BLaER1 treated with 17β-estradiol and CSF1 and Interleukin-3, amounts not matched to agents 10 nM and 100 nM (cell line): ENCODE data around the gene TEX55.

ENCODE experiments used
- H3K27ac ChIP-seq, 11 experiments: shearing (Covaris generic); formaldehyde crosslinking; 2 replicates each; pipeline ENCODE4 v1.8.1; 2022
- H3K27me3 ChIP-seq, 11 experiments: shearing (Covaris generic); formaldehyde crosslinking; 2 replicates each; pipeline ENCODE4 v1.8.1; 2022
- H3K36me3 ChIP-seq, 11 experiments: shearing (Covaris generic); formaldehyde crosslinking; 2 replicates each; pipeline ENCODE4 v1.8.1; 2022
- H3K4me1 ChIP-seq, 10 experiments: shearing (Covaris generic); formaldehyde crosslinking; 2 replicates each; pipeline ENCODE4 v1.8.1; 2022
- H3K4me2 ChIP-seq, 11 experiments: shearing (Covaris generic); formaldehyde crosslinking; 2 replicates each; pipeline ENCODE4 v1.8.1; 2022
- H3K4me3 ChIP-seq, 10 experiments: shearing (Covaris generic); formaldehyde crosslinking; 2 replicates each; pipeline ENCODE4 v1.8.1; 2022
- H3K9ac ChIP-seq, 11 experiments: shearing (Covaris generic); formaldehyde crosslinking; 2 replicates each; pipeline ENCODE4 v1.8.1; 2022
- H3K9me3 ChIP-seq, 11 experiments: shearing (Covaris generic); formaldehyde crosslinking; replicated peaks in 1 of 11; 2 replicates each; pipeline ENCODE4 v1.8.1; 2022
- H4K20me1 ChIP-seq, 11 experiments: shearing (Covaris generic); formaldehyde crosslinking; 2 replicates each; pipeline ENCODE4 v1.8.1; 2022
- Cebpa-rat ChIP-seq, 11 experiments: shearing (Covaris generic); IDR thresholded peaks; 2 replicates each; pipeline ENCODE4 v1.8.1; 2022

Gene TEX55

DNA sequence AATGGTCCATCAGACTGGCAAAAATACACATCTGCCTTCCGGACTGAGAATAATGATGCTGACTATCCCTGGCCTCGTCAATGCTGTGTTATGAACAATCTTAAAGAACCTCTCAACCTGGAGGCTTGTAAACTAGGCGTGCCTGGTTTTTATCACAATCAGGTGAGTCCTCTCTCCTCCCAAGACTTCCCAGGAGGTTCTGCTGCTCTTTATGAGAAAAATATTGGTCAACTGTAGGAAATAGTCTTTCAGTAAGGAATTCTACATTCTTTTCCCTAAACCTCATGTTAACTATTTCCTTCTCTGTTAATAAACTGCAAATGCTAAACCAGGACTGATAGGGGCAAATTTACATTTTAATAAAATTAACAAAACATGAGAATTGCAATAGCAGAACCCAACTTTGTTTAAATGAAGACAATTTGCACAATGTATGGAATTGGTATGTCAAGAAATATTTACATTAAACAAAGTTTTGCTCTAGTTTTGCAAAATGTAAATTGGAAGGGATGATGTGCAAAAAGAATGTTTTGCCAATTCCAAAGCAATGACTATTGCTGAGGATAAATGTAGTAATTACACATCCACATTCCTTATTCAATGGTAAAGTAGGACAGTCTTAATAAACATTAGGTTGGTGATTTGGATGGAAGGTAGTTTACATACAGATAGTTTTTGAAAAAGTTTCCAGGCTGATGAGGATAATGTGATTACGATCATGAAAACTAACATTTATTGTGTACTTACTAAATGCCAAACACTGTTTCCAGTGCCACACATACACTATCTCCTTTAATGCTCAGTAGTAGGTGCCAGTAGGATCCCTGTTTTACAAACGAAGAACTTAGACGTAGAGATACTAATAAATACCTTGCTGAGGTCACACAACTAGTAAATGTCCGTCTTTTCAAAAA is 48.5 kb downstream of the TEX55 start:
- H3K27ac ChIP-seq = no peak overlapping the region
- H4K20me1 ChIP-seq = no peaks in the 10 kb centered on the region
- no peak overlapping the region for H3K4me2 ChIP-seq
- TF ChIP-seq Cebpa-rat (IDR thresholded peaks at IDR 0.05) = no peak
- H3K9me3 ChIP-seq = no peaks in the 10 kb centered on the region
- no peak overlapping the region for H3K4me3 ChIP-seq
- no peak overlapping the region for H3K9ac ChIP-seq
- H3K4me1 ChIP-seq = no peaks in the 10 kb centered on the region
- no peaks in the 10 kb centered on the region for H3K36me3 ChIP-seq
- no peaks in the 10 kb centered on the region for H3K27me3 ChIP-seq

DNA sequence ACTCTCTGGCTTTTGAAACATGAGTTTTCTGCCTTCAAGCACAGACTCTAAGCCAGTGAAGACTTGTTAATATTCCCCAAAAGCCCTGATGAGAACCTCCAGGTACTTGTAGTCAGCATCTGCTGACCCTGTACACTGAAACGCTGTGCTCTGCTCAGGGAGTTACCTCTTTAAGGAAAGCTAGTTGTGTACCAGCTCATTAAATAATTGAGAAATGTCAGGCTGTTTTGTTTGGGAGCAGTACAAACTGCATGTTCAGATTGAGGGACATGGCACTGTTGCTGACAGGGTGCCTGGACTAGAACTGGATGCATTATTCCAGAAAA is 49.1 kb downstream of the TEX55 start:
- Histone ChIP-seq H3K9ac (no peak overlapping the region), H3K4me2 (no peak overlapping the region), H3K27ac (no peak overlapping the region), H3K9me3 (no peaks in the 10 kb centered on the region), H3K27me3 (no peaks in the 10 kb centered on the region), H4K20me1 (no peaks in the 10 kb centered on the region), H3K4me1 (no peaks in the 10 kb centered on the region), H3K4me3 (no peak overlapping the region), H3K36me3 (no peaks in the 10 kb centered on the region)
- no peak for TF ChIP-seq Cebpa-rat (IDR thresholded peaks at IDR 0.05)

DNA sequence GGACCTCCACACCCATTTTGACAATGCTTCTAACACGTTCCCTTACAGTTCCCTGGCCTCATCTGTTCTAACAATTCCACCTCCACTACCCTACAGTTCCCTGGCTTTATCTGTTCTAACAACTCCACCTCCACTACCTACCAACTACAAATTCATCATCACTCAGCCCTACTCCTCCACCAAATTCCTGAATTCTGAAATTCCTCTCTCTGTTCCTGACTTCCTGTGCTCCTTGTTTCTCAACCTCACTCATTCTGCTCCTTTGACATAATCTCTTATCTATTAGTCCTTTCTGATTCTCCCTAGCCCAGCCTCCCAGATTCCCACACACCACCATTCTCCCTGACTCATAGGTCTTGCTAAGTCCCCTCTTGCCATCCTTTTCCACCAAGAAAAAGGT is 49.9 kb downstream of the TEX55 start:
- Histone ChIP-seq H3K4me1 (no peaks in the 10 kb centered on the region), H4K20me1 (no peaks in the 10 kb centered on the region), H3K4me2 (no peak overlapping the region), H3K36me3 (no peaks in the 10 kb centered on the region), H3K4me3 (no peak overlapping the region), H3K9me3 (no peaks in the 10 kb centered on the region), H3K27me3 (no peaks in the 10 kb centered on the region), H3K27ac (no peak overlapping the region), H3K9ac (no peak overlapping the region)
- no peak for TF ChIP-seq Cebpa-rat (IDR thresholded peaks at IDR 0.05)
